Liver (tissue), 3 donors: ENCODE results near the gene MORF4L1.

Experiments
- CTCF ChIP-seq: fragments of 150-350 bp; IDR thresholded peaks from 2 replicates; pipeline ENCODE4 v1.5.1; 2017; ENCODE audit warnings: improper control_type of control experiment, low read depth, low read length; ENCODE audit not compliant: missing input control
- HNF4G ChIP-seq: IDR thresholded peaks from 2 replicates; pipeline ENCODE4 v1.6.1; 2016; ENCODE audit warnings: antibody characterized with exemption
- RAD21 ChIP-seq, 2 donors: IDR thresholded peaks; 2 replicates each; pipeline ENCODE4 v1.6.1; 2016; ENCODE audit warnings: antibody characterized with exemption in 2 of 2, mild to moderate bottlenecking in 2 of 2
- TAF1 ChIP-seq: conservative IDR thresholded peaks from 2 replicates; pipeline ENCODE4 v1.6.1; 2016; ENCODE audit warnings: antibody characterized with exemption, mild to moderate bottlenecking
- YY1 ChIP-seq: IDR thresholded peaks from 2 replicates; pipeline ENCODE4 v1.6.1; 2016; ENCODE audit warnings: antibody characterized with exemption, mild to moderate bottlenecking
- donor health status: healthy.
- donor health status: healthy.

GRCh38 chr15:78837131-78837530 lies 35.6 kb upstream of the MORF4L1 start:
- no peak for TF ChIP-seq CTCF
- no peak for TF ChIP-seq TAF1
- TF ChIP-seq RAD21 (IDR thresholded peaks at IDR 0.05) = no peak
- no peak for TF ChIP-seq HNF4G
- TF ChIP-seq YY1 = no peak
